Sigmoid colon (tissue), 3 donors: ENCODE data around the gene MRPL54.

ENCODE experiments used
- POLR2A ChIP-seq, 2 donors: fragments of 450-650 bp; IDR thresholded peaks; one replicate each; pipeline ENCODE4 v1.6.1; 2016; ENCODE audit warnings: antibody characterized with exemption in 2 of 2, mild to moderate bottlenecking in 2 of 2, moderate library complexity in 2 of 2
- TF ChIP-seq, protein P1 (sequence below), 4 experiments: fragments of 450-650 bp in 3 of 4; fragments of 200-600 bp in 1 of 4; IDR thresholded peaks; one replicate each; pipeline ENCODE4 v1.5.1; 2016 to 2019; ENCODE audit warnings: antibody characterized with exemption in 4 of 4, mild to moderate bottlenecking in 3 of 4, moderate library complexity in 2 of 4

DNA sequence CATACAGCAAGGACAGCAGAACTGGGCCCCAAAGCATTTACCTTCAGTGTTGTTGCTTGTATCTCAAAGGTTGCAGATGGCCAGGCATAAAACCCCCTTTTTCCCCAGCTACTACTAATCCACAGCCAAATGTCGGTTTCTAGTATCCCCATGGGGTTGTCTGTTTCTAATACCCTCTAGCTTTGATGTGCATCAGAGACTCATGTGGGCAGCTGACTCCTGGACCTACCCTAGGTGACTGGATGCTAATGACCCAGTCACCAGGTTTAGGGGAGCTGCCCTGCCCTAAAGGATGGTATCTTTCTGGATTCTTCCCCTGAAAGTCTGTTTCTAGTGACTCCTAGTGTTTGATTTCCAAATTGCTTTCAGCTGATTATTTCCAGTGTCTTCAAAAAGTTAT is 30.4 kb upstream of the MRPL54 start:
- TF ChIP-seq, protein P1, sequence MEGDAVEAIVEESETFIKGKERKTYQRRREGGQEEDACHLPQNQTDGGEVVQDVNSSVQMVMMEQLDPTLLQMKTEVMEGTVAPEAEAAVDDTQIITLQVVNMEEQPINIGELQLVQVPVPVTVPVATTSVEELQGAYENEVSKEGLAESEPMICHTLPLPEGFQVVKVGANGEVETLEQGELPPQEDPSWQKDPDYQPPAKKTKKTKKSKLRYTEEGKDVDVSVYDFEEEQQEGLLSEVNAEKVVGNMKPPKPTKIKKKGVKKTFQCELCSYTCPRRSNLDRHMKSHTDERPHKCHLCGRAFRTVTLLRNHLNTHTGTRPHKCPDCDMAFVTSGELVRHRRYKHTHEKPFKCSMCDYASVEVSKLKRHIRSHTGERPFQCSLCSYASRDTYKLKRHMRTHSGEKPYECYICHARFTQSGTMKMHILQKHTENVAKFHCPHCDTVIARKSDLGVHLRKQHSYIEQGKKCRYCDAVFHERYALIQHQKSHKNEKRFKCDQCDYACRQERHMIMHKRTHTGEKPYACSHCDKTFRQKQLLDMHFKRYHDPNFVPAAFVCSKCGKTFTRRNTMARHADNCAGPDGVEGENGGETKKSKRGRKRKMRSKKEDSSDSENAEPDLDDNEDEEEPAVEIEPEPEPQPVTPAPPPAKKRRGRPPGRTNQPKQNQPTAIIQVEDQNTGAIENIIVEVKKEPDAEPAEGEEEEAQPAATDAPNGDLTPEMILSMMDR (IDR thresholded peaks at IDR 0.05), result no peak
- no peak for TF ChIP-seq POLR2A (IDR thresholded peaks at IDR 0.05)
